GM12878 (cell line): Measurements from ENCODE around the gene ARSJ.

ENCODE experiments used
- POLR2AphosphoS5 ChIP-seq: IDR thresholded peaks from 2 replicates; pipeline ENCODE4 v1.6.1; 2011; ENCODE audit warnings: mild to moderate bottlenecking, low read length, inconsistent platforms
- TF ChIP-seq, protein P1 (sequence below), 3 experiments: IDR thresholded peaks in 2 of 3; conservative IDR thresholded peaks in 1 of 3; 2 replicates each; pipeline ENCODE4 v1.5.1; 2011; ENCODE audit warnings: low read depth in 3 of 3, low read length in 3 of 3, mild to moderate bottlenecking in 3 of 3, control low read depth in 2 of 3, moderate library complexity in 2 of 3, inconsistent platforms in 1 of 3, mixed read lengths in 1 of 3; ENCODE audit not compliant: control insufficient read depth in 2 of 3, insufficient read depth in 1 of 3; ENCODE audit errors: extremely low read depth in 1 of 3

GRCh38 chr4:113904877-113905276, 74.6 kb downstream of the ARSJ start:
- no peak for TF ChIP-seq POLR2AphosphoS5
- TF ChIP-seq, protein P1, sequence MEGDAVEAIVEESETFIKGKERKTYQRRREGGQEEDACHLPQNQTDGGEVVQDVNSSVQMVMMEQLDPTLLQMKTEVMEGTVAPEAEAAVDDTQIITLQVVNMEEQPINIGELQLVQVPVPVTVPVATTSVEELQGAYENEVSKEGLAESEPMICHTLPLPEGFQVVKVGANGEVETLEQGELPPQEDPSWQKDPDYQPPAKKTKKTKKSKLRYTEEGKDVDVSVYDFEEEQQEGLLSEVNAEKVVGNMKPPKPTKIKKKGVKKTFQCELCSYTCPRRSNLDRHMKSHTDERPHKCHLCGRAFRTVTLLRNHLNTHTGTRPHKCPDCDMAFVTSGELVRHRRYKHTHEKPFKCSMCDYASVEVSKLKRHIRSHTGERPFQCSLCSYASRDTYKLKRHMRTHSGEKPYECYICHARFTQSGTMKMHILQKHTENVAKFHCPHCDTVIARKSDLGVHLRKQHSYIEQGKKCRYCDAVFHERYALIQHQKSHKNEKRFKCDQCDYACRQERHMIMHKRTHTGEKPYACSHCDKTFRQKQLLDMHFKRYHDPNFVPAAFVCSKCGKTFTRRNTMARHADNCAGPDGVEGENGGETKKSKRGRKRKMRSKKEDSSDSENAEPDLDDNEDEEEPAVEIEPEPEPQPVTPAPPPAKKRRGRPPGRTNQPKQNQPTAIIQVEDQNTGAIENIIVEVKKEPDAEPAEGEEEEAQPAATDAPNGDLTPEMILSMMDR (IDR thresholded peaks at IDR 0.05 in 2 of 3, conservative IDR thresholded peaks at IDR 0.05 in 1 of 3; ENCODE audit: control insufficient read depth in 2 of 3, extremely low read depth in 1 of 3, insufficient read depth in 1 of 3, low read depth in 3 of 3, low read length in 3 of 3): no peak
